GM18526 (cell line): ENCODE data around the gene TUBB4A.

Source experiments
- POLR2A ChIP-seq: IDR thresholded peaks from 3 replicates; pipeline ENCODE4 v1.6.1; 2011; ENCODE audit not compliant: insufficient read length; ENCODE audit errors: extremely low read depth

TUBB4A gene

GRCh38 chr19:6509118-6509971 is 7.2 kb upstream of the TUBB4A start:
- no peak for TF ChIP-seq POLR2A

DNA sequence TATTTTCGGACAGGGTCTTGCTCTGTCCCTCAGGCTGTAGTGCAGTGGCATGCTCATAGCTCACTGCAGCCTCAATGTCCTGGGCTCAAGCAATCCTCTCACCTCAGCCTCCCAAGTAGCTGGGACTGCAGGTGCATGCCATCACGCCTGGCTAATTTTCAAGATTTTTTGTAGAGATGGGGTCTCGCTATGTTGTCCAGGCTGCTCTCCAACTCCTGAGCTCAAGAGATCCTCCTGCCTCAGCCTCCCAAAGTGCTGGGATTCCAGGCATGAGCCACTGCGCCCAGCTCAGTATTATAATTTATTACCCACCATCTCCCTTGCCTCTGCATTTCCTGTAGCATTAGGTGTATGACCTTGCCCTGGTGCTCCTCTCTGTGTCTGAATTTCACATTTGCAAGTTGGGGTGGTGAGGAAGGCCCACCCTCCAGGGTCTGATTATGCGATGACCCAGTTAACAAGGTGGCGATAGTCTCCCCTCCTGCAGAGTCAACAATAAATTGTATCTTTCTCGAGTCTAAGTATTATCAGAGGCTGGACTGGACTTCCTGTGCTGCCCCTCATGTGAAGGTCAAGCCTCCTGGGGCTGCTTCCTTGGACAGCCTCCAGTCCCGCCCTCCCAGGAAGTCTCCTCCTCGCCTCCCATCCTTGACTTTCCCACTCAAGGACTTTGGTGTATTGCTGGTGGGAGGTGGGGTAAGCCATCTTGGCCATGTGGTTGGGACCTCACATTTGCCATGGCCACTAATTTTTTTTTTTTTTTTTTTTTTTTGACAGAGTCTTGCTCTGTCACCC is 1.5 kb upstream of the TUBB4A start:
- no peak for TF ChIP-seq POLR2A

DNA sequence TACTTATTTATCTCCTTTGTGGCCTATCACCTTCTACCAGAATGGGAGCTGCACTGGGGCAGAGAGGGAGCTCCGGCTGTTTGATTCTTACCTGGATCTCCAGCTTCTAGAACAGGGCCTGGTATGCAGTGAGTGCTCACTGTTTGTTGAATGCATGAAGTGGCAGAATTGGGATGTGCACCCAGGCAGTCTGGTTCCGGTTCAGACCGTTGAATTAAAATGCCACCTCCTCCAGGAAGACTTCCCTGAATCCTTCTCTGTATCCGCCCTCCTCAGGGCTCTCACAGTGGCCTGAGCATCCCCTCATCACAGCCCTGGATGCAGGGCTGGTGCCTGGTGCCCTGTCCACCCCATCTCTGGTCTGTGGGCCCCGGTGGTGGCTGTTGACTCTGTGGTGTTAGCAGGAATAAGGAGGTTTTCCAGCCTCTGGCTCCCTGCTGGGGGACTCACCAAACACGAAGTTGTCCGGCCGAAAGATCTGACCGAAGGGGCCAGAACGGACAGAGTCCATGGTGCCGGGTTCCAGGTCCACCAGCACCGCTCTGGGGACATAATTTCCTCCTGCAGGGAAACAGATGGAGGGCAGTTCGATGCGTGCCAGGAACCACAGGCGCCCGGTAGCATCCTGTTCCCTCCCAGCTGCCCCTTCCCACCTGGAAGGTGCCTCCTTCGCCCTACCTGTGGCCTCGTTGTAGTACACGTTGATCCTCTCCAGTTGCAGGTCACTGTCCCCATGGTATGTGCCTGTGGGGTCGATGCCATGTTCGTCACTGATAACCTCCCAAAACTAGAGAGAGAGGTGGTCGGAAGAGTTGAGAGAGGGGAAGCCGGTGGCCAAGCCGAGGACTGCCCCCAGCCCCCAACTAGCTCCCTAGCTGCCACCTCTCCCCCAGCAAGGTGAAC is 1.0 kb downstream of the TUBB4A start:
- TF ChIP-seq POLR2A = no peak

DNA sequence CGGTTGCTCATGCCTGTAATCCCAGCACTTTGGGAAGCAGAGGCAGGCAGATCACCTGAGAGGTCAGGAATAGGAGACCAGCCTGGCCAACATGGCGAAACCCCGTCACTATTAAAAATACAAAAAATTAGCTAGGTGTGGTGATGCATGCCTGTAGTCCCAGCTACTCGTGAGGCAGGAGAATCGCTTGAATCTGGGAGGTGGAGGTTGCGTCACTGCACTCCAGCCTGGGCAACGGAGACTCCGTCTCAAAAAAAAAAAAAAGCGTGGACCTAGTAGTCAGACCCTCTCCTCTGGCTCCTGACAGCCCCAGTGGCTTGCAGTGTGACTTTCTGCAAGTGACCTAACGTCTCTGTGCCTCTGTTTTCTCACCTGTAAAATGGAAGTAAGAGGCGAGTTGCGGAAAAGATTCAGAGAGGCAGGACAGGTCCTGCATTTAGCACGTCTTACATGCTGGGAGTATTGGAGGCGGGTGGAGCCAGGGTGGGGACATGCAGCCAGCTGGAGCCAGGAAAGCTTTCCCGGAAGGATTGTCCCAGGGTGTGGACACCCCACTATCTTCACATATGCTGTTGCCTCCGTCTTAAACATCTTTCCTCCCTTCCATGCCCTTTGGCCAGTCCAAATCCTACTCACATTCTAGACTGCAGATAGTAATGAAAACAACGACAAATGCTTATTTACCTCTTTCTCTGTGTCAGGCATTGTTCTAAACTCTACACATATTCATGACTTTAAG is 2.9 kb downstream of the TUBB4A start:
- no peak for TF ChIP-seq POLR2A

- no peak for TF ChIP-seq POLR2A
Observed at GRCh38 chr19:6498294-6499036, 3.6 kb downstream of the TUBB4A start.

- no peak for TF ChIP-seq POLR2A
Observed at GRCh38 chr19:6495947-6496346, 6.2 kb downstream of the TUBB4A start.

- no peak for TF ChIP-seq POLR2A
Observed at GRCh38 chr19:6494438-6495036, 7.6 kb downstream of the TUBB4A start.

DNA sequence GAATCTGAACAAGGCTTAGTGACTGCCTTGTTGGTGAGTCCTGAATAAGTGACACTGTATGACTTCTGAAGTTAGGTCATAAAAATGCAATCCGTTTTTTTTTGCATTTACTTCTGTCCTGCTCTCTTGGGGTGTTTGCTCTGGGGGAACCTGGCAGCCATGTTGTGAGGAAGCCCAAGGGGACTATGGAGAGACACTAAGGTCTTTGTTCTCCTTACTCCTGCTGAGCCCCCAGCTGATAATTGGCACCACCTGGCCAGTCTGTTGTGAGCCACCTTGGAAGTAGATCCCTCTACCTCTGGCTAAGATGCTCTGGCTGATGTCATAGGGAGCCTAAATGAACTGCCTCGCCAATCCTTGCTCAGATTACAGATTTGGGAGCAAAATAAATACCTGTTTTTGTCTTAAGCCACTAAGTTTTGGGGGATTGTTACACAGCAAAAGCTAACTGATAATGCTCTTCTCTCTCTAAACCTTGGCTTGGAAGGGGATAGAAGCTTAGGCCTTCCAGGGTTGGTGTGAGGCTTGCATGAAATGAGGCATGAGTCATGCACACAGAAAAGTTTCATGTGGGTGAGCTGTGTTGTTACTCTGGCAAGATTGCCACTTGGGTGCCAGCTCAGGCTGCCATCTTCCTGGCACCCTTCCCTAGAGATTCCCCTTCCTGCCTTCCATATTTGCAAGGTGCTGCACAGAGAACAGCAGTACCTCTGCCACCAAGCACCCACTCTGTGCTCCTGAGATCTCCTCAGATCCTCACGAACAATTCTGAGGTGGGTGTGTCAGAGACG is 10.1 kb downstream of the TUBB4A start:
- TF ChIP-seq POLR2A = no peak

GRCh38 chr19:6490134-6490533 is 12.0 kb downstream of the TUBB4A start:
- TF ChIP-seq POLR2A = no peak

DNA sequence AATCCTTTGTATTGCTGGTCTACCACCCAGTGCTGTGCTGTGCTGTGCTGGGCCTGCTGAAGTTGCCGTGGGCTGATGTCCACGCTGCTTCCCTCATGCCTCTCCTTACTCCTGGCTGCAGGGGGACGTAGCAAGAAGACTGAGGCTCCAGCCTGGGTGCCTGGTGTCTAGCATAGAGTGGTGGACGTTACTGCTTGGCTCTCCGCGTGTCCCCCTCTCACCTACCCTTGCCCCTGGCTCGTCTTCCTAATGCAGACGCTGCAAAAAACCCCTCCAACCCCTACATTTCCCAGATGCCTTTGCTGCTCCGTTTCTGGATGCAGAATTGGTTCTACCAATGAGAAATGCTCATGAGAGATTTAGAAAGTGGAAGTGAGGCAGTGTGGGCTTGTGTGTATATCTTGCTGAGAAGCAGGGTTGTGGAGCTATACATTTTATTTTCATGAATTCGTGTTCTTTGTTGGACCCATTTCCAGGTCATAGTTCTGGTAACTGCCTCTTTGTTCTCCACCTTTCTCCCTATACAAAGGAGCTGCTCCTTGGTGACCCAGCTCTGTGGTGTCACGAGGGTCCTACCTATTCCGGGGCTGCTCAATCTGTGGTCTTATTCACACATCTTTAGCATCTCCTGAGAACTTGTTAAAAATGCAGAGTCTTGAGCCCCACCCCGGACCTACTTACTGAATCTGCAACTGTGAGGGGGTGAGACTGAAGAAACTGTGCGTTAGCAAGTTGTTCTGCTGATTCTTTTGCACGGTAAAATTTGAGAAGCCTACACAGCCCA is 12.6 kb downstream of the TUBB4A start:
- peak; percentile 38 for TF ChIP-seq POLR2A

DNA sequence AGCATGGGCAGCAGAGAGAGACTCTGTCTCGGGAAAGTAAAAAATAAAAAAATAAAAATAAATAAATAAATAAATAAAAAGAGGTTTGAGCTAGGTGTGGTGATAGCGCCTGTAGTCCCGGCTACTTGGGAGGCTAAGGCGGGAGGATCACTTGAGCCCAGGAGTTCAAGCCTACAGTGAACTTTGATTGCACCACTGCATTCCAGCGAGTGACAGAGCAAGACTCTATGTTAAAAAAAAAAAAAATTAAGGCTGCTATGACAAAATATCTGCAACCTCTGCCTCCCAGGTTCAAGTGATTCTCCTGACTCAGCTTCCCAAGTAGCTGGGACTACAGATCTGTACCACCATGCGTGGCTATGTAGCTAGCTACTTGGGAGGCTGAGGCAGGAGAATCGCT is 17.3 kb downstream of the TUBB4A start:
- TF ChIP-seq POLR2A = no peak

DNA sequence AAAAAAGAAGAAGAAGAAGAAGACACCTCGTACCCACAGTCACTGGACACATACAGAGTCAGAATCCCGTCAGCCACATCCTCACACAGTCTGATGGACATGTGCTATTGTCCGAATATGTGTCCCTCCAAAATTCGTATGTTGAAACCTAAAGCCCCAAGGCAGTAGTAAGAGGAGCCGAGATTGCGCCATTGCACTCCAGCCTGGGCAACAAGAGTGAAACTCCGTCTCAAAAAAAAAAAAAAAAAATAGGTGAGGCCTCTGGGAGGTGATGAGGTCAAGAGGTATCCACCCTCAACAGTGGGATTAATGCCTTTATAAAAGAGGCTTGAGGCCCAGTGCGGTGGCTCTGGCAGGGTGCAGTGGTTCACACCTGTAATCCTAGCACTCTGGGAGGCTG is 17.9 kb downstream of the TUBB4A start:
- no peak for TF ChIP-seq POLR2A
